CD14-positive monocyte (primary cell): ENCODE data around the gene OLFM1. TPM values are rescaled to one million over a fixed set of nuclear protein-coding genes. Genes with fewer than 3 reads are reported as not detected.

Experiments
- DNase-seq, 3 donors: peaks; one replicate each; pipeline ENCODE4 v3.0.0-alpha.2; 2011 to 2022
- H2AFZ ChIP-seq: 2 replicates; pipeline ENCODE4 v1.6.0; 2012; ENCODE audit warnings: mild to moderate bottlenecking, low read depth, low read length, inconsistent platforms; ENCODE audit not compliant: insufficient read depth, poor library complexity, severe bottlenecking
- H3K27ac ChIP-seq, 2 donors: 1 replicate in 1 of 2; 2 replicates in 1 of 2; pipeline ENCODE4 v1.5.1; 2012 to 2013; ENCODE audit warnings: low read length in 2 of 2, control low read depth in 1 of 2, inconsistent platforms in 1 of 2, low read depth in 1 of 2, mild to moderate bottlenecking in 1 of 2
- H3K27me3 ChIP-seq, 2 donors: one replicate each; pipeline versions ENCODE4 v1.6.0 to v1.6.1; 2011 to 2013; ENCODE audit warnings: low read length in 2 of 2; ENCODE audit not compliant: control insufficient read depth in 2 of 2, insufficient read depth in 2 of 2
- H3K36me3 ChIP-seq, 2 donors: replicated peaks in 1 of 2; 1 replicate in 1 of 2; 2 replicates in 1 of 2; pipeline versions ENCODE4 v1.5.1 to v1.6.1; 2012 to 2013; ENCODE audit warnings: low read length in 2 of 2, control low read depth in 1 of 2, inconsistent platforms in 1 of 2, mild to moderate bottlenecking in 1 of 2; ENCODE audit not compliant: insufficient read depth in 2 of 2, control insufficient read depth in 1 of 2
- H3K4me1 ChIP-seq, 2 donors: 1 replicate in 1 of 2; 2 replicates in 1 of 2; pipeline versions ENCODE4 v1.5.1 to v1.6.1; 2012 to 2013; ENCODE audit warnings: low read length in 2 of 2, control low read depth in 1 of 2, inconsistent platforms in 1 of 2, mild to moderate bottlenecking in 1 of 2, moderate library complexity in 1 of 2; ENCODE audit not compliant: insufficient read depth in 2 of 2, control insufficient read depth in 1 of 2
- H3K4me2 ChIP-seq: replicated peaks from 2 replicates; pipeline ENCODE3; 2012; ENCODE audit warnings: low read length, moderate library complexity, mild to moderate bottlenecking; ENCODE audit not compliant: poor library complexity, severe bottlenecking; ENCODE audit errors: extremely low read depth
- H3K4me3 ChIP-seq, 3 experiments: fragments of 200-600 bp in 1 of 3; sonication (generic) in 1 of 3; replicated peaks in 1 of 3; 1 replicate in 2 of 3; 2 replicates in 1 of 3; pipeline ENCODE4 v1.5.1; 2011 to 2013; ENCODE audit warnings: low read length in 3 of 3, mild to moderate bottlenecking in 3 of 3, control low read depth in 2 of 3, low read depth in 2 of 3, inconsistent platforms in 1 of 3, moderate library complexity in 1 of 3
- H3K79me2 ChIP-seq: 2 replicates; pipeline ENCODE4 v1.6.0; 2012; ENCODE audit warnings: mild to moderate bottlenecking, control low read depth, inconsistent platforms, low read length, moderate library complexity; ENCODE audit not compliant: insufficient read depth
- H3K9ac ChIP-seq: 2 replicates; pipeline ENCODE4 v1.6.0; 2017; ENCODE audit warnings: low read length, mild to moderate bottlenecking; ENCODE audit not compliant: insufficient read depth, poor library complexity, severe bottlenecking
- H3K9me3 ChIP-seq, 2 donors: replicated peaks in 1 of 2; 1 replicate in 1 of 2; 2 replicates in 1 of 2; pipeline versions ENCODE4 v1.5.1 to v1.6.1; 2012 to 2013; ENCODE audit warnings: low read length in 2 of 2, control low read depth in 1 of 2; ENCODE audit not compliant: control insufficient read depth in 1 of 2, insufficient read depth in 1 of 2
- H4K20me1 ChIP-seq: 2 replicates; pipeline ENCODE4 v1.6.0; 2012; ENCODE audit warnings: mild to moderate bottlenecking, low read length, control low read depth, moderate library complexity; ENCODE audit not compliant: insufficient read depth
- H3K27ac Mint-ChIP-seq, 7 donors: one replicate each; pipeline ENCODE4 v1.8.0; 2020; ENCODE audit warnings: mild to moderate bottlenecking in 7 of 7, mixed read lengths in 7 of 7, moderate library complexity in 6 of 7, inconsistent platforms in 2 of 7
- H3K27me3 Mint-ChIP-seq, 3 donors: one replicate each; pipeline ENCODE4 v1.8.0; 2021 to 2022; ENCODE audit warnings: low read depth in 3 of 3, mild to moderate bottlenecking in 3 of 3, mixed read lengths in 3 of 3, moderate library complexity in 3 of 3, inconsistent platforms in 1 of 3
- H3K36me3 Mint-ChIP-seq, 2 donors: one replicate each; pipeline ENCODE4 v1.8.0; 2020; ENCODE audit warnings: mixed read lengths in 2 of 2, inconsistent platforms in 1 of 2, mild to moderate bottlenecking in 1 of 2
- H3K4me1 Mint-ChIP-seq: one replicate; pipeline ENCODE4 v1.8.0; 2020; ENCODE audit warnings: mild to moderate bottlenecking, mixed read lengths
- H3K4me3 Mint-ChIP-seq, 2 donors: one replicate each; pipeline ENCODE4 v1.8.0; 2020; ENCODE audit warnings: mild to moderate bottlenecking in 2 of 2, mixed read lengths in 2 of 2, moderate library complexity in 1 of 2
- H3K9me3 Mint-ChIP-seq, 7 donors: one replicate each; pipeline ENCODE4 v1.8.0; 2020 to 2022; ENCODE audit warnings: mixed read lengths in 7 of 7, mild to moderate bottlenecking in 6 of 7, moderate library complexity in 6 of 7, inconsistent platforms in 2 of 7
- CTCF ChIP-seq: fragments of 200-600 bp; IDR thresholded peaks from one replicate; pipeline ENCODE4 v1.8.0; 2022; ENCODE audit warnings: antibody characterized with exemption, mild to moderate bottlenecking
- WGBS: methylation state at CpG from one replicate; pipeline ENCODE4 v1.1.5; 2013; ENCODE audit warnings: missing lambda C conversion rate; ENCODE audit not compliant: insufficient coverage; 5-methylcytosine and 5-hydroxymethylcytosine counted together
- intact Hi-C, 2 donors: fragments of 100-400 bp; cut with micrococcal nuclease; formaldehyde crosslinking; loops; one replicate each; pipeline versions ENCODE4 v1.15.0 to v1.15.1; 2023
- polyA plus RNA-seq, 3 donors: library from polyadenylated mRNA; depleted of rRNA in 1 of 3; unstranded in 2 of 3; stranded (reverse) in 1 of 3; fragments of 300-500 nt in 2 of 3; fragments of >200 nt in 1 of 3; fragmentation: Illumina TruSeq in 2 of 3; gene quantifications; 1 replicate in 2 of 3; 2 replicates in 1 of 3; pipeline ENCODE4 v1.2.3, GENCODE V29; 2012 to 2021

OLFM1 gene
- polyA plus RNA-seq, 3 donors: 7.6 to 10.9 (median 9.4) TPM

- WGBS: 85% methylated on average over 26 of the region's 28 CpGs
- Histone ChIP-seq H3K4me3 (no peak overlapping the region), H3K79me2 (no peaks in the 10 kb centered on the region), H4K20me1 (no peaks in the 10 kb centered on the region), H3K36me3 (no peaks in the 10 kb centered on the region), H3K9me3 (peaks cover 0 to 15% of the 10 kb centered on the region in 2 donors), H3K4me2 (no peak overlapping the region), H3K27ac (no peak overlapping the region), H3K9ac (no peak overlapping the region), H3K27me3 (peaks cover 0 to 3% of the 10 kb centered on the region in 2 donors), H2AFZ (no peak overlapping the region), H3K4me1 (no peaks in the 10 kb centered on the region)
- H3K27ac Mint-ChIP-seq: no peak overlapping the region
- no peaks in the 10 kb centered on the region for H3K36me3 Mint-ChIP-seq
- no peaks in the 10 kb centered on the region for H3K4me1 Mint-ChIP-seq
- intact Hi-C loops: no loop called here
- no peak for DNase-seq
- H3K27me3 Mint-ChIP-seq: peaks cover 9 to 16% (median 10%) of the 10 kb centered on the region in 3 donors
- TF ChIP-seq CTCF: no peak
- H3K9me3 Mint-ChIP-seq: peaks cover 5 to 25% (median 9%) of the 10 kb centered on the region in 7 donors
- no peak overlapping the region for H3K4me3 Mint-ChIP-seq
Measured at GRCh38 chr9:135134268-135135022, 47.0 kb downstream of the OLFM1 start.

DNA sequence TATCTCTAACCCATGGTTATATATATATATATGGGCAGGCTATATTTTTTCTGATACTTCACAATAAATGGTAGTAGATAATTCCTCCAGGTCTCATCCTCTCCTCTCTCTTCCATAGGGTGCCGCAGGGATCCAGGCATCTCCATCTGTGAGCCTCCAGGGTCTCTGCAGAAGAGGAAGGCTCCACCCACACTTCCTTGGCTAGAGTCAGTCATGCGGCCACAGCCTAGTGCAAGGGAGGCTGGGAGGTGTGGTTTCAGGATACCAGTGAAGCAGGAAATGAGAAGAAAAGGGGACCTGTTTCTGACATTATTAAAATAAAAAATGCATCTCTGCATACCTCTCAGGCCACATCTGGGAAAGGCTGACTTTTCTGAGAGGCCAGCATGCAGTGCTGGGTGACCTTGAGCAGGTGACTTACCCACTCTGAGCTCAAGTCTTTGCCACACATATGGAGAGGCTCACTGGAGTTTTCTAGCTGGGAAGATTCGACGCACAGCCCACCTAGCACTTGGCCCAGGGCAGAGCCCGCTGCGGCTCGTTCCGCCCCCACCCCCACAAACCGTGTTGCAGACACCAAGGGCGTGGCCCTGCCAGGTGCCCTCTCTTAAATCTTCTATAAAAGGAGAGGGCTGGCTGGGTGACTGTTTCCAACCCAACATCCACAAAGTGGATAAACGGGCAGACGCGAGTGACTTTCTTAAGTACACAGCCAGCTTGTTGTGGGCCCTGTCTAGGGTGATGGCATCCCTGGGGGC, 47.9 kb downstream of the OLFM1 start:
- no peak for DNase-seq
- intact Hi-C loops: no loop called here
- H3K4me1 Mint-ChIP-seq: no peaks in the 10 kb centered on the region
- no peak overlapping the region for H3K27ac Mint-ChIP-seq
- Histone ChIP-seq H3K9me3 (peaks cover 0 to 12% of the 10 kb centered on the region in 2 donors), H3K79me2 (no peaks in the 10 kb centered on the region), H3K36me3 (no peaks in the 10 kb centered on the region), H3K27ac (no peak overlapping the region), H2AFZ (no peak overlapping the region), H3K4me2 (no peak overlapping the region), H4K20me1 (no peaks in the 10 kb centered on the region), H3K27me3 (peaks cover 0 to 3% of the 10 kb centered on the region in 2 donors), H3K4me1 (no peaks in the 10 kb centered on the region), H3K4me3 (no peak overlapping the region), H3K9ac (no peak overlapping the region)
- WGBS: 93% methylated on average over 3 of the region's 13 CpGs
- TF ChIP-seq CTCF: no peak
- H3K4me3 Mint-ChIP-seq: no peak overlapping the region
- no peaks in the 10 kb centered on the region for H3K36me3 Mint-ChIP-seq
- peaks cover 0 to 18% (median 8%) of the 10 kb centered on the region in 7 donors for H3K9me3 Mint-ChIP-seq
- peaks cover 7 to 16% (median 9%) of the 10 kb centered on the region in 3 donors for H3K27me3 Mint-ChIP-seq
